HG03469 (cell line): ENCODE results near the gene ANKMY2.
"Not testable (repeated sequence)": the region's sequence is repeated elsewhere in the genome, so short reads cannot be mapped to it uniquely, and the experiment has no call there.

Experiments
- ATAC-seq: cut with Tn5 transposase; IDR thresholded peaks from one replicate; pipeline ENCODE4 v1.9.1; 2021; ENCODE audit warnings: mild to moderate bottlenecking, moderate library complexity, moderate number of reproducible peaks; ENCODE audit not compliant: unreplicated experiment

ANKMY2 gene

DNA sequence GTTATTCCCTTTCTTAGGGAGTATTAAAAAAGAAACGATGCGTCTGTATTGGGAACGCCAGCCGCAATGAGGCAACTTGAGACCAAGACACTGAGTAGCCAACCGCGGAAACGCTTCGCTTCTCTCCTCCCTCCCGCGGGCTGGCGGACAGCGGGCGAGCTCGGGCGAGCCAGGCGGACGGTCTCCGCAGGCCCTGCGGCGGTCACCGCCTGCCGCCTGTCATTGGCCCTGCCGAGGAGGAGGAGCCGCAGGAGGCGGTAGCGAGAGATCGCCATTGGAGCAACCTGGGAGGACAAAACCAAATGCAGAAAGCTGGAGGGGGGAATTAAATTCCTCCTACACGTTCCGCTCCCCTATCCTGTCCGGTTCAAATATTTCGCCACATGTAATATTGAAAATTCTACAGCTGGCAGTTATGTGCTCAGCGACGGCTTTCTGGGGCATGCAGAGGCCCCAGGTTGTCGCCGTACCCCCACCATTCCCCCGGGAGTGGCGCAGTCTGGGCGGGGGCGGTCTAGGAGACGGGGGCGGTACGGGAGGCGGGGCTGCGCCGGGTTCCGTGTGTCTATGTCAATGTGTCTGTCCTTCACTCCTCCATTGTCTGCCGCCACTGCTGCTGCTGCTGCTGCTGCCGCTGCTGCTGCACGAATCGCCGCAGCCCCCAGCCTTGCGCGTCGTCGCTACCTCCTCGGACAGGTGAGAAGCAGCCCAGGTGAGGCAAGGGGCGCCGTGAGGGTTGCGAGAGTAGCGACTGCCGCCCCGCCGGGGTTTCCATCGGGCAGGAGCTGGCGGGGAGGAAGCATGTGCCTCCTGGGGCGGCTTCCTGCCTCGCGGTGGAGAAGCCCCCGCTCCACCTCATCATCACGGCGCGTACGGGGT lies at the start of gene ANKMY2, which contains the start of gene BZW2:
TSS of gene ANKMY2 (minus strand) at position 162 of the 879 bp plus-strand sequence. CDS start 181 bp downstream, outside the sequence.
TSS of gene BZW2 (plus strand) at position 589 of the 879 bp plus-strand sequence. CDS start 19,263 bp downstream, outside the sequence.
- ATAC-seq: peak; percentile 97

- no peak for ATAC-seq
Measured at GRCh38 chr7:16694806-16695205, 49.3 kb upstream of the ANKMY2 start.

DNA sequence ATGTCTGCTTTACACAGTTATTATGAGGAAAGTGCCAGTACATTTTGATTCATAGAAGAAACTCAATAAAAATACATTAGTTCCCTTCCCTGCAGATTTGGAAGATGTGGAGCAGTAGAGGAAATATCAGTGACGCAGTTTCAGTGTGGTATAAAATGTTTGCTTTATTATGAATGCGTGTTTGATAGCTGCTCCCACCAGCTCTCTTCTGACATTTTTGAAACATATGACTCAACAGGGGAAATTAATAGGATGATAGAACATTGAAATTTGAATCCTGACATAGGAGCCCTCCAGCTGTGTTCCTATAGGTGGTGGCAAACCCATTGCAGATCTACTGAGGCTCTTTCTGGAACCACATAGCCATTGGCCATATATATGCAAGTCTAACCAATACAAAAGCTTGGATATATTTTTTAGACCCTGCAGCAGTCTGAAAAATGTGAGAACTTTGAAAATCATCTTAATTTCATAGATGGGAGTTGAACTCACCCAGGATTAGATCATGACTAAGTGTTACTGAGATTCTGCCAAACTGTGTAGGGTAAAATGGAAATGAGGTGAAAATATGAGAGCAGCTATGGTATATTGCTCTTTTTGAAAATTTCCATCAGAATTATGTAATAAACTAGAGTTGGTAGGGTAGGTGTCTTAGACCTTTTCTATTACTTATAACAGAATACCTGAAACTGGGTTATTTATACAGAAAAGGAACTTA lies 48.2 kb upstream of the ANKMY2 start:
- no peak for ATAC-seq

DNA sequence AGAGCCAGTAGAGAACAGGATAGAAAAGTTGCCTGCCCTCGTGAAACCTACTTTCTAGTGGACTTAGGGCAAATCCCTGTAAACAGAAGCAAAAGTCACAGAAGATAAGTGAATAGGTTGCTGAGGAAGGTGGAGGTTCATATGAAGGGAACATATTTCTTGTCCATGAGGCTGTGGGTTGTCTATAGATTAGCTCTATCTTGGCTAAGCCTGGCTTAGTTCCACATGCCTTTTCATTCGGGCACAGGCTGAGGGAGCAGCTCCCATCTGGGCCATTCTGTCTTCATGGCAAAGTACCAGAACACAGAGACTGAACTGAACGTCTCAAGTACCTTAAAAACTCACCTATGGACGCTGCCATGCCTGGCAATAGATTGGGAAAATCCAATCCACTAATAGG lies 45.7 kb upstream of the ANKMY2 start:
- ATAC-seq: no peak

- no peak for ATAC-seq
Measured at GRCh38 chr7:16688249-16688648, 42.7 kb upstream of the ANKMY2 start.

DNA sequence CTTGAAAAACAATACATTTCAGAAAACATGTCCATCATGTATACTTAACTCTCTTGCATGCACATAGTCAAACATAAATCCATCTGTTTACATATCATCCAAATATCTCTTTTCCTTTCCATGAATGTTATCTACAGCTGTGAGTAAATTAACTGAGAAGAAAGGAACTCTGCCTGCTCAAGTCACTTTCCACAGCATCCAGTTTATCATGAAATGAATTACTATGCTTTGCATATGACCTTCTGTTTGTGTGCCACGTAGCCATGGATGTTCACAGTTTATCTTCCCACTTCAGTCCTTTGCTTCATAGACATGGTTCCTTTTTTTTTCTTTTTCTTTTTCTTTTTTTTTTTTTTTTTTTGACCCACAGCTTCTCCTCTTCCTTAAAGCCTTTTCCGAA lies 40.0 kb upstream of the ANKMY2 start:
- no peak for ATAC-seq

DNA sequence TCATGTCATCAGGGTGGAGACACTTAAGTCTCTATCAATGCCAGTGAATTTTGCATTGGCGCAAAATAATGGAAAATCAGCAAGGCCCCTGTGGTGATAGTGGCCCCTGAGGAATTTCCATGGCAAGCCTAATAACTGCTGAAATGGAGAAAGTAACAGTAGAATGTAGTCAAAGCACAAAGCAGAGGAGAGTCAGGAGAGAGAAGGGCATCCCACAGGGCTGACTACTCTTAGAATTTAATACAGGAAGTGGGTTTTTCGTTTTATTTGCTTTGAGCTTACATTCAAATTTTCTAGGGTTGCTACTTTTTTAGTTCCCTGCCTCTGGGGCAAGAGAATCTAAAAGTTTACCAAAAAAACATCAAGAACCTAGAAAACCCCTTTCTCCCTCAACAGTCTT lies 39.4 kb upstream of the ANKMY2 start:
- ATAC-seq: no peak

DNA sequence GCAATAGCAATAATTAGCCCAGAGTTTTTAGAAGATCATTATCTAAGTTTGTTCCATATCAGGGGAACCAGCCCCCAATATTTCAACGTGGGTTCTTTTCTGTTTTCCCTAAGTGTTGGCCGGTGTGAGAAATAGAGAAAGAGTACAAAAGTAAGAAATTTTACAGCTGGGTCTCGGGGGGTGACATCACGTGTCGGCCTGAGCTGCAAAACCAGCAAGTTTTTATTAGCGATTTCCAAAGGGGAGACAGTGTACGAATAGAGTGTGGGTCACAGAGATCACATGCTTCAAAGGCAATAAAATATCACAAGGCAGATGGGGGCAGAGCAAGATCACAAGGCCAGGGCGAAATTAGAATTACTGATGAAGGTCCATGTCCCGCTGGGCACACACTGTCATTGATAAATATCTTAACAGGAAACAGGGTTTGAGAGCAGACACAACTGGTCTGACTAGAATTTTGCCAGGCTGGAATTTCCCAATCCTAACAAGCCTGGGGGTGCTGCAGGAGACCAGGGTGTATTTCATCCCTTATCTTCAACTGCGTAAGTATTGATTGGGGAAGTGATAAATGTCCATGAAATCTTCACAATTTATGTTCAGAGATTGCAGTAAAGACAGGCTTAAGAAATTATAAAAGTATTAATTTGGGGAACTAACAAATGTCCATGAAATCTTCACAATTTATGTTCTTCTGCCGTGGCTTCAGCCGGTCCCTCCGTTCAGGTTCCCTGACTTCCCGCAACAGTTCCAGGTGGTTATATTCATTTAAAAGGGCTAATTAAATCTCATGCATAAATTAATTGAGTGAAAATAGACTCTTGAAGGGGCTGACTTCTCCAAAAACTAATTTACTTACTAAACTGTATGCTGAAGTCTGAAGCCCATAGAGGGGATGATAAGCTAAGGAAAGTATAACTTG lies 33.4 kb upstream of the ANKMY2 start:
- ATAC-seq: not testable (repeated sequence)

GRCh38 chr7:16677978-16678494 lies 32.5 kb upstream of the ANKMY2 start:
- no peak for ATAC-seq

DNA sequence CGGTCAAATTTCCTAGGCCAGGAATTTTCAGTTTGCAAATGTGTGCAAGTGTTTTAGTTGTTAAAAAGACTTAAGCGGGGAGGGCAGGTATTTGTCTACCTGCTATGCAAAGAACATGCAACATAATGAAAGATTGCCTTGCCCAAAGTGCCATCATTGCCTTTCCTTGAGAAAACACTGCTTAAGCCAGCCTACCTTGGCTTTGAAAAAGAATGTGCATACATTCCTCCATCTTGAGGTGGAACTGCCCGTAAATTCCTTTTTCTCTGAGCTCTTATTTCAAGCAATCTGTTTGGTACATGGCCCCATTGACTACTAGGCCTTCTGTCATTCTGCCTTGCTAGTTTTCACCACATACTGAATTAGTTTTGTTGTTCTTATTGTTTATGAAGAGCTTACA lies 29.7 kb upstream of the ANKMY2 start:
- ATAC-seq: no peak

DNA sequence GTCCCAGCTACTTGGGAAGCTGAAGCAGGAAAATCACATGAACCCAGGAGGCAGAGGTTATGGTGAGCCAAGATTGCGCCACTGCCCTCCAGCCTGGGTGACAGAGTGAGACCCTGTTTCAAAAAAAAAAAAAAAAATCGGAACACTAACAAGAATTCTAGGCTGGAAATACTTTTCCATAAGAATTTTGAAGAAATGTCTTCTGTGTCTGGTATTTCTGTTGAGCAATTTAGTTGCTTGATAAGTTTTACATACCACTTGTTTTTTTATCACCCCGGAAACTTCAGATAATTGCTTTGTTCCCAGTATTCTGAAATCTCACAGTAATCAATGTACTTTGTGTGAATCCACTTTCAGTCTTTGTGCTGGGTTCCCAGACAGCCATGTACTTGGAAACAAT lies 26.3 kb upstream of the ANKMY2 start:
- ATAC-seq: no peak

GRCh38 chr7:16670731-16671344 lies 25.3 kb upstream of the ANKMY2 start:
- no peak for ATAC-seq

- no peak for ATAC-seq
Measured at GRCh38 chr7:16670021-16670420, 24.5 kb upstream of the ANKMY2 start.

DNA sequence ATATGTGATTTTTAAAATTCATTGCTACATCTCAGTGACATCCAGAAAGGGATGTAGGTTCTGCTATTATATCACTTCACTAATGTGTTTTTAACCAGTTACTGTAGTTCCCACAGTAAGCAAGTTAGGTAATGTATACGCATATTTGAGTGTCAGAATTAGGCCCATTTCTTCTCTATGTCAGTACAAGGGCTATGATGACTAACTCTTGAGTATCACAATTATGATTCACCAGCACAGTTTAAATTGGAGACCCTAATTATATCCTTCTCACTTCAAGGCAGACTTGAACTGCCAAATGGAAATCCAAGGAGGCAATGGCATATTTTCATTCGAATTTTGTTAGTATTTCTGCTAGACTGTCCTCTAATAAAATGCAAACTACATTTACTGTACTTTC lies 24.0 kb upstream of the ANKMY2 start:
- ATAC-seq: no peak

- no peak for ATAC-seq
Measured at GRCh38 chr7:16668978-16669377, 23.4 kb upstream of the ANKMY2 start.

- ATAC-seq: no peak
Measured at GRCh38 chr7:16668049-16668858, 22.7 kb upstream of the ANKMY2 start.

- ATAC-seq: no peak
Measured at GRCh38 chr7:16667355-16667754, 21.8 kb upstream of the ANKMY2 start.

GRCh38 chr7:16661924-16662323 lies 16.4 kb upstream of the ANKMY2 start:
- no peak for ATAC-seq

DNA sequence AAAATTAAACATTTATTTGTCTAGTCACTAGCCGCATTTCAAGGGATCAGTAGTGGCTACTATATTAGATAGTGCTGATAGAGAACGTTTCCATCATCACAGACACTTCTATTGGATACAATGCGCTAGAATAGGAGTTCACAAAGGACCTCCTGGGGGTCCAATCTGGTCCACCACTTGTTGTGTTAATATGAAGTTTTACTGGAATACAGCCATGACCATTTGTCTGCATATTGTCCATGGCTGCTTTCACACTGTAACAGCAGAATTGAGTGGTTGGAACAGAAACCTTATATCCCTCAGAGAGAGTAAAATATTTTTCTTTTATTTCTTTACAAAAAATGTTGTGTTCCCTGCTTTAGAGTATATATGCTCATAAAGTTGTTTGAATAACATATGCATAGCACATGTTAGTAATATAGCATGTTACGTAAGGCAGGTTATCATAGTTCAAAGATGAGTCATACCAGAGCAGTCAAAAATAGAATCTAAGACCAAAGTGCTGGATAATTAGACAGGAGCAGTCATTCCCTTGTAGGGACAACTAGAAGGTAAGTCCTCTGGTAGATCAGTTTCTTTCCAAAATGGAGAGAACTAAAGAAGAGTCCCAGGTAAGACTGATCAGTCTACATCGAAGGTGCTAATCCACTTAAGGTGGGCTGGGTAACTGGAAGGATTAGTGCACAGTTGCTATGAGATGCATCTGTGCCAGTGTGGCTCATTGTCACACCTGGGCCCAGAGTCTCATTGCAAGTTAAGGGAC lies 15.3 kb upstream of the ANKMY2 start:
- no peak for ATAC-seq
